NB4 (cell line): ENCODE measurements around the gene MKRN2OS.

ENCODE experiments used
- DNase-seq: peaks from one replicate; pipeline ENCODE4 v3.0.0; 2010; ENCODE audit warnings: low read depth
- H3K4me3 ChIP-seq: one replicate; pipeline ENCODE4 v1.5.1; 2011; ENCODE audit warnings: mild to moderate bottlenecking, low read depth, low read length, moderate library complexity
- CTCF ChIP-seq: IDR thresholded peaks from one replicate; pipeline ENCODE4 v1.5.1; 2012; ENCODE audit warnings: low read depth, low read length
- MYC ChIP-seq: IDR thresholded peaks from 2 replicates; pipeline ENCODE4 v1.6.1; 2011; ENCODE audit warnings: low read depth, low read length
- POLR2A ChIP-seq: IDR thresholded peaks from 2 replicates; pipeline ENCODE4 v1.6.1; 2011; ENCODE audit warnings: mild to moderate bottlenecking; ENCODE audit not compliant: insufficient read length; ENCODE audit errors: extremely low read depth
- TF ChIP-seq, protein P1 (sequence below): IDR thresholded peaks from 2 replicates; pipeline ENCODE4 v1.6.1; 2011; ENCODE audit warnings: low read depth, low read length

The MKRN2OS gene

DNA sequence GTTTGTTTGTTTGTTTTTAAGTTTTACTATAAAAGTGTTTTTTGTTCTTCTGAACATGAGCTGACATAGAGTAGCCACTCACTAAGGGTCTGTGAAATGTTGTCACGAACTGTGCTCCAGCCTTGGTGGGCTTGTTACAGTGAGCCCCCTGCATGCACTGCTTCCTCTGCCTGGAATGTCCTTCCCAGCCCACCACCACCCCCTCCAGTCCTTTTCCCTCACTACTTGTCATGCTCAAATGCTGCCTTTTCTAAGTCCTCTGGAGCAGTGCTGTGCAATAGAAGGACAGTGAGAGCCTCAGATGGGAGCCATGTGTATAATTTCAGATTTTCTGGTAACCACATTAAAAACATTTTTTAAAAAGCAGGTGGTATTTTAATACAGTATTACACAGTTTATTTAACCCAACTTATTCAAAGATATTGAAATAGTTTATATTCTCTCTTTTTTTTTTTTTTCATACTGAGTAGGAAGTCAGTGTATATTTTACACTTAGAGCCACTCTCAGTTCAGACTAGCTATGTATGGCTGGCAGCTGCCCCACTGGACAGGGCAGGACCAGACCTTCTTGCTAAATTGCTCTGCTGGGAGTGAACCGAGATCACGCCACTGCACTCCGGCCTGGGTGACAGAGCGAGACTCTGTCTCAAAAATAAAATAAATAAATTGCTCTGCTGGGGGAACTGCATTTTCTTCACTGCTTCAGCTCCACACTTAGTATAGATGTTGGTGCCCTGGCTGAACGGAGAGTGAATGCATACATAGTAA lies 26.9 kb downstream of the MKRN2OS start:
- TF ChIP-seq CTCF (no peak), POLR2A (no peak), MYC (no peak)
- TF ChIP-seq, protein P1, sequence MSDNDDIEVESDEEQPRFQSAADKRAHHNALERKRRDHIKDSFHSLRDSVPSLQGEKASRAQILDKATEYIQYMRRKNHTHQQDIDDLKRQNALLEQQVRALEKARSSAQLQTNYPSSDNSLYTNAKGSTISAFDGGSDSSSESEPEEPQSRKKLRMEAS, result no peak
- H3K4me3 ChIP-seq, result no peak overlapping the region
- no peak for DNase-seq

GRCh38 chr3:12516873-12517272 lies 28.4 kb downstream of the MKRN2OS start:
- no peak for DNase-seq
- TF ChIP-seq POLR2A (no peak), MYC (no peak), CTCF (no peak)
- TF ChIP-seq, protein P1, result no peak
- no peak overlapping the region for H3K4me3 ChIP-seq

DNA sequence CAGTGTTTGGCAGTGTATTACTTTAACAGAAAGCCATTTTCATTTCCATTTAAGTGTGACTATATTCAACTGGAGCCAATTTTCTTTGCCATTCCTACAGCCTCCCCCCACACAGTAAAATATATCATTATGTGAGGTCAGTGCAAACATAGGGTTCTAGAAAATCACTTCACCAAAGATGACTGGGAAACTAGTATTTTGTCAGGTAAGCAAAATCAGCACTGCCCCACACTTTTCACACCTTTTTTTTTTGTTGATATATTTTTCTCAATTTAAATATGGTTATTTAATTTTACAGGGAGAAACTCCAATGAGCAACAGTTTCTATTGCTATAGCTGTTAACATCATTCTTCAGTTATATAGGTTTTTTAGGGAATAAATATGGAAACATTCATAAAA lies 29.7 kb downstream of the MKRN2OS start:
- TF ChIP-seq CTCF, result no peak
- no peak for TF ChIP-seq POLR2A
- no peak for TF ChIP-seq MYC
- TF ChIP-seq, protein P1, result no peak
- H3K4me3 ChIP-seq, result no peak overlapping the region
- DNase-seq, result no peak

DNA sequence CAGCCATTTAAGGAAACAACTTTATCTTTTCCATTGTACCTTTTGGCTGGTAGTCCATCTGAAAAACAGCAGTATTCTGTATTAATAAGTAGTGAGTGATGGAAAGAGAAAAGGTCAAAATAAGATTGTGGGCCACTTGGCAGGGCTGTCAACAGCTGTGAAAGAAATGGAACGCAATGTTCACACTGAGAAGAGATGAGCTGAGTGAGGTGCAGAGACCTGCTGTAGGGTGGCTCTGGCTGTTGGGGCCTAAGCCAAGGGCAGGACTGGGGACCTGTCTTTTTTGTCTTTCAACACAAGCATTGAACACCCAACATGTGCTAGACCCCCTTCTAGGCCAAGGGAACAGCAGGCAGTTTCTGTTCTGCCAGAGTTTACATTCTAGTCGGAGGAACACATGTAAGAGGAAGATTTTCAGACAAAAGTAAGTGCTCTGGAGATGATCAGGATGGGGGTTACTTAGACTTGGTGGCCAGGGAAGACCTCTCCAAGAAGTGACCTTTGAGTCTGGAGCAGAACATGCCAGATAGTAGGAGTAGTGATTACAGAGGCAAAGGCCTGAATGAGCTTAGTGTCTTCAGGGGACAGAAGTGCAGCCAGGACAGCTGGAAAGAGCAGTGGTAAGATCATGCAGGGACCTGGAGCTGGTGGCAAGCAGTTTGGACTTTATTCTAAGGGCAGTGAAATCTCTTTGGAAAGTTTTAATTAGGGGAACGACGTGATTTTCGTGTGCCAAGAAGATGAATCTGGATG lies 31.4 kb downstream of the MKRN2OS start:
- H3K4me3 ChIP-seq, result no peak overlapping the region
- no peak for DNase-seq
- TF ChIP-seq CTCF (no peak), POLR2A (no peak), MYC (no peak)
- TF ChIP-seq, protein P1, result no peak

DNA sequence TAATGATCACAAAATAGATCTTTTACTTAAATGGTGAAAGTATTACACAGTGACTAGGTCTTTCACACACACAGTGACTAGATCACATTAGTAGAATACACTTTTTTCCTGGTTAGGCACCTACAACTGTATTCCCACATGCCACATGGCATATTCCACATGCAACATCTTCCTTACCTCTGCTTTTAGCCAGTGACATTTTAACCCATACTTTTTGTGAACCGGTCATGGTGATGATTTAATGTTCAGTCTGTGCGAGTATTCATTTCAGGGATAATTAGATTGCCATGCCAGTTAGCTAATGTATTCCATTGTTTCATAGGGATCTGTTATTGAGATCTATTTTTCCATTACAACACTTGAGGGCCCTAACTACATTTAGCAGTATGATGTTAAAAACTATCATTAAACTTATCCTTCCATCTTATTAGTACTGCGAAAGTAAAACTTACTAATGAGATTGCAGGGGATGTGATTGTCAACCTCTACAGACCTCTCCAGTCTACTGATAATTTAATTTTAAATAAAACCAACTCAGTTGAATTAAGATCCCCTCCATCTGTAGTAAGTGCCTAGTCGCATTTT lies 32.7 kb downstream of the MKRN2OS start:
- TF ChIP-seq POLR2A (no peak), MYC (no peak), CTCF (no peak)
- TF ChIP-seq, protein P1, result no peak
- no peak for DNase-seq
- no peak overlapping the region for H3K4me3 ChIP-seq
